GM12878 (cell line): ENCODE results near the gene FAM167B. TPM values are rescaled to one million over a fixed set of nuclear protein-coding genes. Genes with fewer than 3 reads are reported as not detected.

Experiments
- ATAC-seq: fragments of 200-7000 bp; cut with Tn5 transposase; 3 replicates; pipeline ENCODE4 v1.9.1; 2020; ENCODE audit warnings: mild to moderate bottlenecking, moderate library complexity
- BruUV-seq: library from RNA; stranded (reverse); fragments of 400-500 nt; replicated peaks from 2 replicates; lab custom pipeline; 2021; lab: Mats Ljungman, UMichigan
- CTCF ChIA-PET: fragments of 300-600 bp; sonication (Branson Sonifier 250); formaldehyde crosslinking; extraction: SDS; loops from one replicate; lab custom pipeline; 2021; ENCODE audit warnings: inconsistent platforms; lab: Yijun Ruan, JAX
- POLR2A ChIA-PET: fragments of 350-600 bp; formaldehyde crosslinking; extraction: SDS; loops from one replicate; lab custom pipeline; 2021; ENCODE audit warnings: inconsistent platforms; lab: Charles Lee
- RAD21 ChIA-PET: fragments of 300-600 bp; sonication (Branson Sonifier 250); formaldehyde crosslinking; loops from one replicate; lab custom pipeline; 2023; ENCODE audit warnings: antibody characterized with exemption; ENCODE audit not compliant: unreplicated experiment; lab: Charles Lee
- SMC1A ChIA-PET: fragments of 300-600 bp; sonication (Branson Sonifier 250); formaldehyde crosslinking; loops from one replicate; lab custom pipeline; 2023; ENCODE audit not compliant: unreplicated experiment, uncharacterized antibody; lab: Charles Lee
- DNase-seq: peaks from one replicate; pipeline ENCODE4 v3.0.0-alpha.2; 2011; ENCODE audit warnings: low read depth, low spot score
- FAIRE-seq: peaks from 3 replicates; lab custom pipeline; 2011; peaks lifted over from hg19 to GRCh38; lab: Jason Lieb, UNC
- H2AFZ ChIP-seq: 2 replicates; pipeline ENCODE4 v1.6.0; 2011; ENCODE audit warnings: low read depth, low read length, control low read depth; ENCODE audit not compliant: control insufficient read depth
- H3K27ac ChIP-seq: 2 replicates; pipeline ENCODE4 v1.5.1; 2011; ENCODE audit warnings: control low read depth; ENCODE audit not compliant: control insufficient read depth, insufficient read depth
- H3K27me3 ChIP-seq, 2 experiments: replicated peaks in 1 of 2; 2 replicates each; pipeline versions ENCODE4 v1.6.0 to v1.6.1; 2011; ENCODE audit warnings: low read length in 1 of 2; ENCODE audit not compliant: control insufficient read depth in 2 of 2, insufficient read depth in 2 of 2
- H3K36me3 ChIP-seq, 2 experiments: 2 replicates each; pipeline ENCODE4 v1.5.1; 2011; ENCODE audit warnings: low read length in 1 of 2; ENCODE audit not compliant: control insufficient read depth in 2 of 2, insufficient read depth in 2 of 2
- H3K4me1 ChIP-seq: 2 replicates; pipeline ENCODE4 v1.6.1; 2011; ENCODE audit warnings: mild to moderate bottlenecking, low read length, moderate library complexity, mixed read lengths; ENCODE audit not compliant: control insufficient read depth, insufficient read depth
- H3K4me2 ChIP-seq: 2 replicates; pipeline ENCODE4 v1.6.0; 2011; ENCODE audit warnings: control low read depth; ENCODE audit not compliant: control insufficient read depth, insufficient read depth
- H3K4me3 ChIP-seq: fragments of 200-600 bp; sonication (generic); 2 replicates; pipeline ENCODE4 v1.5.1; 2016
- H3K79me2 ChIP-seq: 2 replicates; pipeline ENCODE4 v1.6.0; 2011; ENCODE audit warnings: low read length; ENCODE audit not compliant: control insufficient read depth, insufficient read depth
- H3K9ac ChIP-seq: 2 replicates; pipeline ENCODE4 v1.8.0; 2011; ENCODE audit warnings: low read length, control low read depth, mixed read lengths; ENCODE audit not compliant: control insufficient read depth, insufficient read depth
- H3K9me3 ChIP-seq: replicated peaks from 3 replicates; pipeline ENCODE4 v1.5.1; 2011; ENCODE audit warnings: mild to moderate bottlenecking, low read length; ENCODE audit not compliant: control insufficient read depth, insufficient read depth
- H4K20me1 ChIP-seq: 2 replicates; pipeline ENCODE4 v1.6.0; 2011; ENCODE audit not compliant: control insufficient read depth, insufficient read depth
- CBX5 ChIP-seq: sonication (generic); IDR thresholded peaks from 2 replicates; pipeline ENCODE4 v1.6.1; 2016; ENCODE audit warnings: low read depth, moderate library complexity, mild to moderate bottlenecking, inconsistent platforms
- CHD2 ChIP-seq: IDR thresholded peaks from 2 replicates; pipeline ENCODE4 v1.6.1; 2011; ENCODE audit warnings: low read depth, low read length, improper control_type of control experiment, borderline replicate concordance
- ETV6 ChIP-seq, 2 experiments: fragments of 450-650 bp in 1 of 2; IDR thresholded peaks in 1 of 2; conservative IDR thresholded peaks in 1 of 2; 2 replicates each; pipeline ENCODE4 v1.6.1; 2014; ENCODE audit warnings: antibody characterized with exemption in 1 of 2, borderline replicate concordance in 1 of 2, low read depth in 1 of 2, mild to moderate bottlenecking in 1 of 2, moderate library complexity in 1 of 2
- KDM1A ChIP-seq: fragments of 200-600 bp; sonication (generic); IDR thresholded peaks from 2 replicates; pipeline ENCODE4 v1.6.1; 2016; ENCODE audit warnings: borderline replicate concordance
- MXI1 ChIP-seq: fragments of 150-350 bp; IDR thresholded peaks from 2 replicates; pipeline ENCODE4 v1.6.1; 2011; ENCODE audit warnings: low read depth, mild to moderate bottlenecking, inconsistent platforms, low read length, improper control_type of control experiment
- POLR2A ChIP-seq: IDR thresholded peaks from 2 replicates; pipeline ENCODE4 v1.6.1; 2011; ENCODE audit warnings: low read depth, mild to moderate bottlenecking, low read length
- POLR2AphosphoS5 ChIP-seq: IDR thresholded peaks from 2 replicates; pipeline ENCODE4 v1.6.1; 2011; ENCODE audit warnings: mild to moderate bottlenecking, low read length, inconsistent platforms
- RAD51 ChIP-seq: fragments of 450-650 bp; IDR thresholded peaks from 2 replicates; pipeline ENCODE4 v1.6.1; 2016; ENCODE audit warnings: moderate library complexity, mild to moderate bottlenecking, inconsistent platforms
- SMAD1 ChIP-seq: fragments of 450-650 bp; IDR thresholded peaks from 2 replicates; pipeline ENCODE4 v1.6.1; 2018; ENCODE audit warnings: mild to moderate bottlenecking, low read depth; ENCODE audit not compliant: partially characterized antibody
- SPI1 ChIP-seq: IDR thresholded peaks from 2 replicates; pipeline ENCODE4 v1.6.1; 2011; ENCODE audit warnings: low read depth, mild to moderate bottlenecking, low read length, moderate library complexity, borderline replicate concordance; ENCODE audit not compliant: insufficient read depth
- SUZ12 ChIP-seq: fragments of 200-600 bp; sonication (generic); IDR thresholded peaks from one replicate; pipeline ENCODE4 v1.6.1; 2018; ENCODE audit warnings: antibody characterized with exemption, mild to moderate bottlenecking; ENCODE audit not compliant: unreplicated experiment
- WGBS: methylation state at CpG from one replicate; pipeline ENCODE4 v1.1.6; 2016; ENCODE audit warnings: low lambda C conversion rate; ENCODE audit not compliant: insufficient replicate concordance, insufficient coverage; ENCODE audit errors: missing lambda C conversion rate; 5-methylcytosine and 5-hydroxymethylcytosine counted together
- in situ Hi-C: fragments of 300-500 bp; cut with MboI; formaldehyde crosslinking; loops from 9 replicates; pipeline ENCODE4 v1.14.3; 2018; ENCODE audit warnings: mixed read lengths
- intact Hi-C: fragments of 100-400 bp; cut with micrococcal nuclease; formaldehyde crosslinking; loops from one replicate; pipeline ENCODE4 v1.14.2; 2022; ENCODE audit not compliant: unreplicated experiment
- polyA plus RNA-seq, 11 experiments: library from polyadenylated mRNA; depleted of rRNA in 4 of 11; unstranded in 6 of 11; stranded (reverse) in 5 of 11; fragments of >200 nt; fragmentation: Nextera tagmentation in 4 of 11; fragmentation: Illumina TruSeq in 1 of 11; extraction: Ambion mirVana in 4 of 11; extraction: Trizol in 1 of 11; gene quantifications; 1 replicate in 1 of 11; 2 replicates in 10 of 11; pipeline versions ENCODE4 v1.2.1 to v1.2.3, GENCODE V29; 2011 to 2016; ENCODE audit warnings: inconsistent platforms in 2 of 11, missing spikeins in 2 of 11, low read depth in 1 of 11
- total RNA-seq, 4 experiments: library from RNA; depleted of rRNA in 3 of 4; stranded (reverse); fragments of >200 nt in 3 of 4; fragmentation: Illumina TruSeq in 1 of 4; extraction: Trizol in 1 of 4; gene quantifications; 2 replicates each; pipeline versions ENCODE4 v1.2.1 to v1.2.3, GENCODE V29; 2013 to 2021
- TF ChIP-seq, protein P1 (sequence below): IDR thresholded peaks from 2 replicates; pipeline ENCODE4 v1.6.1; 2012; ENCODE audit warnings: low read depth, low read length, improper control_type of control experiment
- TF ChIP-seq, protein P2 (sequence below): fragments of 450-650 bp; IDR thresholded peaks from 2 replicates; pipeline ENCODE4 v1.6.1; 2017; ENCODE audit warnings: mild to moderate bottlenecking

FAM167B gene
- total and polyA plus RNA-seq, 10 of the 15 experiments (the other 5 are each of a cell fraction or from before 2014, with no cell fraction given), result 0.07 to 1.2 (median 0.36) TPM; not detected in 2

DNA sequence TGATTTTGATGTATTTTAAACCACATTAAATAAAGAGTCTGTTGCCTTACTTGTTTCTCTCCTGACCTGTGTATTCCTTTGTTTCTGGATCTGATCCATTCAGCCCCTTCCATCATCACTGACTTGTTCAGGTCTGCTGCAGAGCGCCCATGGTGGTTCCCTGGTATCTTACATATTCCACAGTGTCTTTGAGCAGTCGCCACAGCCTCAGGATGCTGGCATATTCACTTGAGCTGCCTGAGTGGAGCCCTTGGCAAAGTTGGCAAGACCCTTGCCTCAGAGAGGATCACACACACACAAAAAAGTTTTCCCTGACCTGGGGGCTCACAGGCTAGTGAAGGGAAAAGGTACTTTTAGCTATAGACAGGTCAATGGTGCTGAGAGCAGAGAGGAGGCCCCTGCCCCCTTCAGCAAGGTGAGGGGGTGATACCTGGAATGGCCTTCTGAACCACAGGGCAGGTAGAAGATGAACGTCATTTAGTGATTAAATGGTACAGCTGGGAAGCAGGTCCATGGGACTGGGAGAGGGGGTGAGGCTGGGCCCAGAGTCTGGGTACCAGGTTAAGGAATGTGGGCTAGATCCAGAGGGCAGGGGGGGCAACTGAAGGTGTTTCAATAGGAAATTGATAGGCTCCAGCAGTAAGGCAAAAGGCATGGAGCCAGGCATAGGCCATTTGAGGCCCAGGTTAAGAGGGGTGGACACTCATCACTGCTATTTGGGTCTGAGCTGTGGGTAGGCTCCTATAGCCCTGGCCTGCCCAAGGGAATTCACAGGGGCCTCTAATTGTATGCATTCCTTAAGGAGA, 48.6 kb upstream of the FAM167B start (continued):
- no peak for TF ChIP-seq SPI1
- TF ChIP-seq POLR2A, result peak; percentile 66
- TF ChIP-seq CBX5, result no peak
- no peak for TF ChIP-seq SMAD1
- no peak for TF ChIP-seq ETV6 (conservative IDR thresholded peaks at IDR 0.05 in 1 of 2, IDR thresholded peaks at IDR 0.05 in 1 of 2; ENCODE audit: borderline replicate concordance in 1 of 2, low read depth in 1 of 2)
- no peak for TF ChIP-seq KDM1A
- no peak for TF ChIP-seq MXI1
- no peak for TF ChIP-seq SUZ12
- TF ChIP-seq, all 136 proteins: peak for 4

DNA sequence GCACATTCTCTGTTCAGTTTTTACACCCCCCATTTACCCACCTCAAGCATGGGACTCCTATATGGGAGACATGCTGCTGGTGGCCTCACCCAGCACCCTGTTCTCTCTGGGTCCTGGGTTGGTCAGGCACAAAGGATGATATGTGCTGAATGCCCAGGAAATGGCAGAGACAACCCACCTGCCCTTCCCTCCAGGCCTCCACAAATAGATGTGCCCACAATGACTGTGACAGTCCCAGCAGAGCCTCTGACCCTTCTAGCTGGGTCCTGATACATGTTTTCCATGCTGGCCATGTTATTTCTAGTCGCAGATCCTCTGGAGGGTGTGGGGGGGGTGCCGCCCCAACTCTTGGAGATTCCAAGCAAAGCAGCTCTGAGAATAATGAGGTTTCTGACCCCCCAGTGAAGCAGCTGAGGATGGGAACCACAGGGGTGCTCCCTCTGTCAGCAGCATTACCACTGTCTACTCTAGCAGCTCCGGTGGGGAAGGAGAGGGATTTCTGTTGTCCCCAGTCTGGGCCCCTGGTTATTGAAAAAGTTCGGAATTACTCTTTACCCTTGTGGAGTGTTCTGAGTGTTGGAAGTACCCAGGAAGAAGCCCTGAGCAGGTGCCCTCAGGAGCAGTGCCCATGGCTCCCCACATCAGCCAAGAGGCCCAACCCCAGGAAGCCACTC, 47.8 kb upstream of the FAM167B start:
- Histone ChIP-seq H2AFZ (no peak overlapping the region), H3K36me3 (peaks cover 20 to 26% of the 10 kb centered on the region in 2 experiments), H3K4me3 (no peak overlapping the region), H3K4me1 (peaks cover 21% of the 10 kb centered on the region), H3K79me2 (peaks cover 19% of the 10 kb centered on the region), H3K4me2 (no peak overlapping the region; the same call in 1 of the 2 replicates), H3K27me3 (no peaks in the 10 kb centered on the region), H3K27ac (no peak overlapping the region), H3K9me3 (no peaks in the 10 kb centered on the region), H4K20me1 (no peaks in the 10 kb centered on the region), H3K9ac (no peak overlapping the region)
- in situ Hi-C loops, result no loop called here
- intact Hi-C loops, result no loop called here
- ChIA-PET CTCF (interaction anchor here (2.1 kb wide), 1 partner anchor 117 kb away, joined by 4 read pairs; no protein-coding TSS in a partner anchor), RAD21 (interaction anchor here (0.6 to 4.2 kb wide), 3 partner anchors 19 to 126 kb away, joined by 3 to 22 read pairs (median 7); partner anchors contain the start of genes TMEM39B and TXLNA), SMC1A (no interaction called here), POLR2A (interaction anchor here (1.0 to 1.5 kb wide), 2 partner anchors 10 to 49 kb away, joined by 3 to 4 read pairs; no protein-coding TSS in a partner anchor)
- ATAC-seq, result no peak
- FAIRE-seq, result no peak
- 100% methylated on average over 4 of the region's 4 CpGs for WGBS
- DNase-seq, result no peak
- 0 out of 2 replicates have a peak, but pooled peaks have one; percentile 11 for TF ChIP-seq POLR2AphosphoS5
- TF ChIP-seq RAD51, result no peak
- TF ChIP-seq, protein P1, sequence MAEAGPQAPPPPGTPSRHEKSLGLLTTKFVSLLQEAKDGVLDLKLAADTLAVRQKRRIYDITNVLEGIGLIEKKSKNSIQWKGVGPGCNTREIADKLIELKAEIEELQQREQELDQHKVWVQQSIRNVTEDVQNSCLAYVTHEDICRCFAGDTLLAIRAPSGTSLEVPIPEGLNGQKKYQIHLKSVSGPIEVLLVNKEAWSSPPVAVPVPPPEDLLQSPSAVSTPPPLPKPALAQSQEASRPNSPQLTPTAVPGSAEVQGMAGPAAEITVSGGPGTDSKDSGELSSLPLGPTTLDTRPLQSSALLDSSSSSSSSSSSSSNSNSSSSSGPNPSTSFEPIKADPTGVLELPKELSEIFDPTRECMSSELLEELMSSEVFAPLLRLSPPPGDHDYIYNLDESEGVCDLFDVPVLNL, result no peak
- peak; percentile 14; the same call in 1 of the 2 replicates for TF ChIP-seq POLR2A
- no peak for TF ChIP-seq CHD2
- TF ChIP-seq, protein P2, sequence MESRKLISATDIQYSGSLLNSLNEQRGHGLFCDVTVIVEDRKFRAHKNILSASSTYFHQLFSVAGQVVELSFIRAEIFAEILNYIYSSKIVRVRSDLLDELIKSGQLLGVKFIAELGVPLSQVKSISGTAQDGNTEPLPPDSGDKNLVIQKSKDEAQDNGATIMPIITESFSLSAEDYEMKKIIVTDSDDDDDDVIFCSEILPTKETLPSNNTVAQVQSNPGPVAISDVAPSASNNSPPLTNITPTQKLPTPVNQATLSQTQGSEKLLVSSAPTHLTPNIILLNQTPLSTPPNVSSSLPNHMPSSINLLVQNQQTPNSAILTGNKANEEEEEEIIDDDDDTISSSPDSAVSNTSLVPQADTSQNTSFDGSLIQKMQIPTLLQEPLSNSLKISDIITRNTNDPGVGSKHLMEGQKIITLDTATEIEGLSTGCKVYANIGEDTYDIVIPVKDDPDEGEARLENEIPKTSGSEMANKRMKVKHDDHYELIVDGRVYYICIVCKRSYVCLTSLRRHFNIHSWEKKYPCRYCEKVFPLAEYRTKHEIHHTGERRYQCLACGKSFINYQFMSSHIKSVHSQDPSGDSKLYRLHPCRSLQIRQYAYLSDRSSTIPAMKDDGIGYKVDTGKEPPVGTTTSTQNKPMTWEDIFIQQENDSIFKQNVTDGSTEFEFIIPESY, result no peak
- no peak for TF ChIP-seq SPI1
- no TSS peak for BruUV-seq
